HG02981 (cell line): ENCODE results near the gene CLMP.

Experiments
- ATAC-seq: cut with Tn5 transposase; IDR thresholded peaks from one replicate; pipeline ENCODE4 v1.9.1; 2021; ENCODE audit warnings: mild to moderate bottlenecking, moderate library complexity; ENCODE audit not compliant: unreplicated experiment

The CLMP gene

GRCh38 chr11:123086305-123086704, 108.7 kb downstream of the CLMP start:
- no peak for ATAC-seq

DNA sequence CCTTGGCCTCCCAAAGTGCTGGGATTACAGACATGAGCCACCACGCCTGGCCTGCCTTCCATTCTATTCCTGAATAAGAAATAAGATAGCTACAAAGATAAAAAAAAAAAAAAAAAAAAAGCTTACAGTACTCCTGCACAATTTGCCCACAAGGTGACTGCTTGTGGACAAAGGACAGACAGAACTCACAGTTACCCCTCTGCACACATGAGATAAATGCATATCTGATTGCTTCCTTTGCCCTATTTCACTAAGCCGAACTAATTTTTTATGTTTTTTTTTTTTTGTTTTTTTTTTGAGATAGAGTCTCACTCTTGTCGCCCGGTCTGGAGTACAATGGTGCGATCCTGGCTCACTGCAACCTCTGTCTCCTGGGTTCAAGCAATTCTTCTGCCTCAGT, 109.6 kb downstream of the CLMP start:
- ATAC-seq: no peak

DNA sequence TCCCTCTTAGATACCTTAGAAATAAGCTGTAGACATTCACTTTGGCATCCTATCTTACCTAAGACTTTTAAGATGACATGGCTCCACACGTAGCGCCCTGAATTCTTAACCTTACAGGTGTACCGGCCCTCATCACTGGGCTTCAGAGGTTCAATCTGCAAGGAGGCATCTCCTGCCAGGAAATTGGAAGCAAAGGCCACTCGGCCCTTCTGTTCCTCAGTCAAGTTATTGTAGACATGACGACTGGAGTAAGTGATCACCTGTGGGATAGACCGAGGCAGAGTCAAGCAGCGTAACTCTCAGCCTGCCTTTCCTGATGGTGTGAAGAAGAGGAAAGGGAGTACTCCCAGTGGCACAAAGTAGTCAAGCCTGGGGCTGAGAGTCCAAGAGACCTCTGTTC, 110.6 kb downstream of the CLMP start:
- ATAC-seq: no peak

DNA sequence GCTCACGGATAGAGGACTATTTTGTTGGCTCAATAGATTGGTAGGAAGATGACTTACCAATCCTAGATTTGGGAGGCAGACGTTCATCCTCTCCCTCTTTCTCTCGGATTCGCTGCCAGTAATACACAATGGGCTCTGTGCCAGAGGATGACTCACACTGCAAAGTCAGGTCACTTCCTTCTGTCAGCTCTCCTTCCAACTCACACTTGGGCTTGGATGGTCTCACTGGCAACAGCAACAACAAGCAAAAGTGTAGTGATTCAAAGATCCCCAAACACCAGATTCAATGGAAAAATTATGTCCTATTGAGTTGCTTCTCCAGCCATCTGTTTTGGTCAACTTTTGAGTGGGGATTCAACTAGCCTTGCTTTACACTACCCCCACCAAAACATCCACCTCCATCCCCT, 111.4 kb downstream of the CLMP start:
- no peak for ATAC-seq

- no peak for ATAC-seq
Measured at GRCh38 chr11:123082977-123083376, 112.1 kb downstream of the CLMP start.

GRCh38 chr11:123080015-123080414, 115.0 kb downstream of the CLMP start:
- no peak for ATAC-seq

- ATAC-seq: no peak
Measured at GRCh38 chr11:123076484-123076883, 118.6 kb downstream of the CLMP start.

GRCh38 chr11:123073343-123074057, 121.5 kb downstream of the CLMP start:
- no peak for ATAC-seq

DNA sequence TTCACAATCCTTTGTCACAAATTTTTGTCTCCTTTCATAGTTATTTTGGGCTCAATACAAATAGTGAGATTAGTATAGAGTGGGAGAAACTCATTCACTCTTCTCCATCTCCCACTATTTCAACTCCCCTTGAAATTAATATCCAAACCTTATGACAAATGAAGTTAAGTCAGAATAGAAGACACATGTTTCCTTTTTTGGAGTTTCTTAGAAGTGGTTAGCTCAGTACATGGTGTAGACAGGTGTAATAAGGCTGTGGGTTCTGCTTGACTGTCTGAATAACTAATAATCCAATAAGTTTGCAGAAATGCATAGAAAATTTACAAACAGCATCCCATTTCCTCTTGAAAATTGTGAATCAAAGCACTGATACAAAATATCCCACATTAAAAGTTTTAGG, 122.3 kb downstream of the CLMP start:
- no peak for ATAC-seq

DNA sequence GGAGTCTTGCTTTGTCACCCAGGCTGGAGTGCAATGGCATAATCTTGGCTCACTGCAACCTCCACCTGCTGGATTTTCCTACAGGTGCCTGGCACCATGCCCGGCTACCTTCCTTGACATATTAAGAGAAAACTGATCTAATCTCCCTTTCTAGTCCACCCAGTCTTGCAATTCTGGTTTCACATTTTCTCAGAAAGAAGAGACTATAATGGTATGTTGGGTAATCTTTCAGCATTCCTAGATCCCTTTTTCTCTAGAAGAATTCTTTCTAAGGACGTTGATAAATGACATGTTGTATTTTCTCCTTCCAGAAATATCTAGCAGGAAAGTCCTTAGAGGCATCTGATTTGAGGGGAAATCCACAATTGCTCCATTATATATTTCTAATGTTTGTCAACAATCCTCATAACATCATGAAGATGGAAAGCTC, 122.7 kb downstream of the CLMP start:
- no peak for ATAC-seq

GRCh38 chr11:123069908-123070821, 124.9 kb downstream of the CLMP start:
- peak; percentile 46 for ATAC-seq

DNA sequence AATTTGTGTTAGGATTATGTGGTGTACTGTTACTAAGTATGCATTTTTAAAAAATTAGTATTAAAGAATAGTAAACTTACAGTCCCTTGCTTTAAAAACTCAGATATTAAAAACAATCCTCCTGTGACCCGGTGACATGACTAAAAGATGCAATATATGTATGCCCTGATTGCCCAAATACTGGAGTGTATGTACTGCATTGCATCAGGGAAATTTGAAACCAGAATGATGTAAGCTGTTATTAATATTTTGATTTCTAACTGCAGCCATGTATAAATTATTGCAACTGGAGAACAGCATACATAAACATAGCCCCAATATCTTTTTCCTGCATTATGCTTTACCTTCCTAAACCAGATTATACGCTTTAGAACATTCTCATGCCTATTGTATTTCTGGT, 129.4 kb downstream of the CLMP start:
- ATAC-seq: no peak

GRCh38 chr11:123063826-123064657, 131.0 kb downstream of the CLMP start:
- no peak for ATAC-seq

DNA sequence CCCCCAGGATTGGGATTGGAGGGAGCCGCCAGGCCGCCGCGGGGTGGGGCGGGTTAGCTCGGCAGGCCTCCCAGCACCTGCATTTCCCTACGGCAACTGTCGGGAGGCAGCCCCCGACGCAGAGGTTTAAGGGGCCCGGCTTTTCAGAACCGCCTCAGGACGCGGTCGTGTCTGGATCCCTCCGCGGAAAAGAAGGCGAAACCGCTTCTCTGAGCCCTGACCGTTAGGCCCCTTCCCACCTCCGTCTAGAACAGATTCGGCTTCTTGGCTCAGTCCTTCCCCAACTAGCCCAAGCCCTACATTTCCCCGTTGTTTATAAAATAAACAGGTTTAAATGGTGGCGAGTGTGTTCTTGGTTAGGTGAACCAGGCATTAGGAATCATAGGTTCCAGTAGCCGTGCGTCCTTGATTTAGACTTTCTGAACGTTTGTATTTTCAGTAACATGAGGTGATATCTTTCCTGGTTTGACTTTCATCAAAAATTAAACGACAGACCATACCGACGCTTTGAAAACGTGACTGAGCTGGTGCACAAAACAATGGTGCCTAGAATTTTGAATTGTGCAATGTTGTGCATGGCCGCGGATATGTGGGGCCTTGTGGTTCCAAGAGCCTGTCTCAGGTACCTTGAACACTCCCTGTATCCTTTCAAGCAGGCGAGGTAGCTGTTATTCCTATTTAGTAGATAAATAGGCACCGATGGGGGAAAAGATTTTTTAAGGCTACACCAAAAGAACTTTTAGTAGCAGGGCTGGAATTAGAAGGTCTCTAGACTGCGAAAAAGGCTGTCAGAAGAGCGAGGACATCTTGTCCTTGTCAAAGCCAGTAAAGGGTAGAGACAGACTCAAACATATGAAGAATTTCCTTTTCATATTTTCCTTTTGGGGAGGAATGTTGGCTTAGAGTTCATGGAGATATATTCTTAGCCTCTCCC, 131.9 kb downstream of the CLMP start:
- no peak for ATAC-seq

DNA sequence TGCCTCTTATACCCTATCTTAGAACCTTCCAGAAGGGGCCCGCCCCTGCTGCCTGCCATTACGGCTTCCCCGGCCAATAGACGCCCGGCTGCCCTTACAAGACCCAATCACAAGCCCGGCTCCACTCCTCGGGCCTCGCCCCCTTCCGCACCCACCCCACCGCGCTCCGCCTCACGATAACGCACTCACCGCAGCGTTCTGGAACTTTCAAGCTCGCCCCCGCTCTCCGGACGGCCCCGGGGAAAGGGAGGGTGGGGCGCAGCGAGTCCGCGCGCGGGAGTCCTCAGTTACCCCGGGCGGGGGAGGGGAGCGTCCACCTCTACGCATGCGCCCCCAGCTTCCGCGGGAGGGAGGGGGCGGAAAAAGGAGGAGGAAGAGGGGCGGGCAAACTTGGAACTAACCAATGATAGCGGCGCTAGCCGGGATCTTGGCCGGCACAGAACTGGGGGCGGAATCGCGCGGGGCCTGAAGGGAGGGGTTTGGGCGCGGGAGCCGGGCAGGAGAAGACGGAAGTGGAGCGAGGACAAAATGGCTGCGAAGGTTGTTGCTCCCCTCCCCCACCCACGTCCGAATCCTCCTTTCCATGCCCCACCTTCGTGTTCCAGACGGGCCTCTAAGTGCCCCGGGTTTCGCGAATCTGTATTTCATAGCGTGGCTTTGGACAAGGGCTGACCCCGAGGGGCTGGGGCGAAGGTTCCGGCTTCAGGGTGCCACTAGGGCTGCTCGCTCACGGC, 132.7 kb downstream of the CLMP start:
- ATAC-seq: peak; percentile 85

DNA sequence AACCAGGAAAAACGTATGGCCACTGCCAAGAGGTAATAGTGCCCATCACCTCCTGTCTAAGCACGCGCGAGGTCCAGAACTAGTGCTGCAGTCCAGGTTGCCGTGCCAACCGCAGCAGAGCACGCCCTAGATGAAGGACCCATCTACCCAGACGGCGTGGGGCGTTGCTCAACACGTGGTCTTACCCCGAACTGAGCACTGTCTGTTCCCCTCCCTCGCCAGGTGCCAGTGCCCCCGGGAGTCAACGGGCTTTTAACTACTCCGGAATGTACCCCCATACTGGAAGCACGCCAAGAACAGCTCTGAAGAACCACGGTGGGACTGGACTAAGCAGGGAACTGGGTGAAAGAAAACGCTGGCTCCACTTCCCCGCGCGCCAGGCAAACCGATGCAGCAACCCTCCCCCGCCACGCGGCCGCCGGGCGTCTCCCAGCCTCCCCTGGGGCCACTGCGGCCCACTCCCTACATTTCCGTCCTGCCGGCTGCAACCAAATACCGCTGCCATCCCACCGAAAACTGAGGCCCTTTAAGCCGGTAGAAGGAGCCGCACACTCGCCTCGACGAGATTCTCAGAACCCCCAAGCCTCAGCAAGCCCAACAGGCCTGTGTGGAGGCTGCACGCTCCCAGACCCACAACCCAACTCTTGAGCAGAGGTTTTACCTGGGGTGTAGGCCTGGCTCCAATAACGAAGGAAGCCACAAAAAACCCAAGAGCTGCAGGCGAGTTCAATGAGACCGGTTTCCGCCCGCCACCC, 133.5 kb downstream of the CLMP start, which contains the start of gene HSPA8:
TSS of gene HSPA8 (minus strand) at position 734 of the 755 bp plus-strand sequence. CDS start 812 bp downstream, outside the sequence.
- peak; percentile 4 for ATAC-seq

DNA sequence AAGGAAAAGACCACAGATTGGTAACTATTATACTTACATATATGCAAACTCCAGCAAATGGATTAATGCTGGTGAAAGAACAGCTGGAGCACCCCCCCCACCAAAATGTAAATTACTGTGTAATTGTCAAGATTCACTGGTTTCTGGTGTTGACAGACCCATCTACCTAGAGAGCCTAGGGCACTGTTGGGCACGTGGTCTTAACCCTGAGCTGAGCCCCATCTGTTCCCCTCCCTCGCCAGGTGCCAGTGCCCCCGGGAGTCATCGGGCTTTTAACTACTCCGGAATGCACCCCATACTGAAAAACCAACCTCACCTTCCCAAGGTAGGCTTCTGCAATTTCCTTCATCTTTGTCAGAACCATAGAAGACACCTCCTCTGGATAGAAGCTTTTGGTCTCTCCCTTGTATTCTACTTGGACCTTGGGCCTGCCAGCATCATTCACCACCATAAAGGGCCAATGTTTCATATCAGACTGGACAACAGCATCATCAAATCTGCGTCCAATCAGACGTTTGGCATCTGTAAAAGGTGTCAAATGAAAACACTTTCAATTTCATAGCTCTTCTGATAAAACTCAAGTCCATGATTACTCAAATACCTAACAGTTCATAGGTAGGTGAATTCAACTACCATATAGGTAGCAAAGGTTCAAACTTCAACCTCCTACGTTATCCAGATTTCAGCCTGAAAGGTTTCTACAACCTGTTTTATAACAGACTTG, 134.6 kb downstream of the CLMP start:
- no peak for ATAC-seq
